HEK293 (cell line): ENCODE data around the gene NDUFA8.

ENCODE experiments used
- CTCF ChIA-PET: fragments of 350-600 bp; formaldehyde crosslinking; extraction: SDS; loops from one replicate; lab custom pipeline; 2021; ENCODE audit warnings: antibody characterized with exemption; lab: Yijun Ruan, JAX
- POLR2A ChIA-PET: fragments of 300-600 bp; formaldehyde crosslinking; extraction: SDS; loops from one replicate; lab custom pipeline; 2020; ENCODE audit warnings: antibody characterized with exemption, inconsistent platforms; lab: Yijun Ruan, JAX
- H3K27ac ChIP-seq: fragments of 200-500 bp; sonication (Bioruptor generic); 2 replicates; pipeline ENCODE4 v1.5.1; 2014; ENCODE audit warnings: low read depth, low read length, control low read depth, inconsistent platforms; ENCODE audit errors: extremely low read depth
- H3K36me3 ChIP-seq, 2 experiments: fragments of 200-500 bp in 1 of 2; sonication (Bioruptor generic) in 1 of 2; 1 replicate in 1 of 2; 2 replicates in 1 of 2; pipeline ENCODE4 v1.5.1; 2014 to 2017; ENCODE audit warnings: inconsistent platforms in 2 of 2, low read length in 2 of 2; ENCODE audit not compliant: control insufficient read depth in 2 of 2, insufficient read depth in 1 of 2
- H3K4me1 ChIP-seq: fragments of 200-500 bp; sonication (Bioruptor generic); 2 replicates; pipeline ENCODE4 v1.5.1; 2014; ENCODE audit warnings: mild to moderate bottlenecking, low read length, inconsistent platforms; ENCODE audit not compliant: control insufficient read depth, insufficient read depth
- H3K4me3 ChIP-seq: 2 replicates; pipeline ENCODE4 v1.5.1; 2011; ENCODE audit warnings: low read depth, mild to moderate bottlenecking, control low read depth, low read length, moderate library complexity
- H3K9me3 ChIP-seq: fragments of 200-500 bp; sonication (Bioruptor generic); 2 replicates; pipeline ENCODE4 v1.5.1; 2014; ENCODE audit warnings: low read depth, low read length, inconsistent platforms; ENCODE audit not compliant: control insufficient read depth, insufficient read depth
- GLI2 ChIP-seq: fragments of 450-650 bp; formaldehyde crosslinking; IDR thresholded peaks from 2 replicates; pipeline ENCODE4; 2017; ENCODE audit warnings: missing biosample characterization, missing genetic modification characterization, low read depth, borderline replicate concordance
- SCRT1 ChIP-seq: fragments of 450-650 bp; formaldehyde crosslinking; IDR thresholded peaks from 2 replicates; pipeline ENCODE4 v1.5.1; 2016; ENCODE audit warnings: missing biosample characterization, missing genetic modification characterization, borderline replicate concordance
- SP7 ChIP-seq: fragments of 450-650 bp; formaldehyde crosslinking; IDR thresholded peaks from 2 replicates; pipeline ENCODE4 v1.5.1; 2016; ENCODE audit warnings: missing biosample characterization, missing genetic modification characterization
- ZBTB7A ChIP-seq: fragments of 450-650 bp; formaldehyde crosslinking; IDR thresholded peaks from 2 replicates; pipeline ENCODE4 v1.5.1; 2016; ENCODE audit warnings: low read depth, missing biosample characterization, missing genetic modification characterization
- ZNF121 ChIP-seq: fragments of 450-650 bp; formaldehyde crosslinking; IDR thresholded peaks from 2 replicates; pipeline ENCODE4 v1.5.1; 2016; ENCODE audit warnings: missing biosample characterization, missing genetic modification characterization
- ZNF174 ChIP-seq: fragments of 450-650 bp; formaldehyde crosslinking; IDR thresholded peaks from 2 replicates; pipeline ENCODE4 v1.5.0; 2017; ENCODE audit warnings: missing biosample characterization, mild to moderate bottlenecking, missing genetic modification characterization
- ZNF530 ChIP-seq: fragments of 450-650 bp; formaldehyde crosslinking; IDR thresholded peaks from 2 replicates; pipeline ENCODE4 v1.5.1; 2016; ENCODE audit warnings: low read depth, missing biosample characterization, missing genetic modification characterization
- ZNF549 ChIP-seq: fragments of 450-650 bp; IDR thresholded peaks from 2 replicates; pipeline ENCODE4 v1.5.1; 2018; ENCODE audit warnings: missing biosample characterization, missing genetic modification characterization, mild to moderate bottlenecking, inconsistent platforms, moderate library complexity
- ZNF600 ChIP-seq: fragments of 450-650 bp; formaldehyde crosslinking; IDR thresholded peaks from 2 replicates; pipeline ENCODE4 v1.5.1; 2016; ENCODE audit warnings: missing biosample characterization, missing genetic modification characterization
- ZNF626 ChIP-seq: fragments of 450-650 bp; sonication (Bioruptor Pico); formaldehyde crosslinking; IDR thresholded peaks from 2 replicates; pipeline ENCODE4 v1.5.1; 2018; ENCODE audit warnings: missing biosample characterization, missing genetic modification characterization, inconsistent platforms
- TF ChIP-seq, protein P1 (sequence below): fragments of 450-650 bp; formaldehyde crosslinking; IDR thresholded peaks from 2 replicates; pipeline ENCODE4 v1.5.1; 2016; ENCODE audit warnings: missing biosample characterization, missing genetic modification characterization, borderline replicate concordance
- TF ChIP-seq, protein P2 (sequence below): fragments of 450-650 bp; formaldehyde crosslinking; IDR thresholded peaks from 2 replicates; pipeline ENCODE4 v1.5.1; 2016; ENCODE audit warnings: missing biosample characterization, missing genetic modification characterization
- TF ChIP-seq, protein P3 (sequence below): fragments of 450-650 bp; formaldehyde crosslinking; conservative IDR thresholded peaks from 2 replicates; pipeline ENCODE4 v1.5.1; 2016; ENCODE audit warnings: low read depth, missing biosample characterization, missing genetic modification characterization

Gene NDUFA8

DNA sequence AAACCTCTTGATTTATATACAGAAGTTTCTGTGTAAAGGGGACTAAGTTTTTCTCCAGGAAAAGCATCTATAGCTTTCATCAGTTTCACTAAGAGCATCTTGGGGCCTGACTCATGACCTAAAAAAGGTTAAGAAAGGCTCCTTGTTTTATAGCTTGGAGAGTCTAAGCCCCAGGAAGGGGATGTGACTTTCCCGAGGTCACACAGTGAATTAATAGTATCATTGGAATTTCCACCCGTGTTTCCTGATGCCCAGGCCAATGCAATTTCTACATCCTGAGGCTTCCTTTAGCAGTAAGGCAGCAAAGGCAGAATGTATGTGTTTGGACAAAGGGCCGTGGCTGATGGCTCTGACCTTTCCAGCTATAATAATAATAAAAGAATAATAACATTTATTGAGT lies 8.8 kb upstream of the NDUFA8 start:
- POLR2A ChIA-PET, result no interaction called here
- no peaks in the 10 kb centered on the region for H3K36me3 ChIP-seq
- H3K4me1 ChIP-seq, result no peaks in the 10 kb centered on the region
- no peaks in the 10 kb centered on the region for H3K9me3 ChIP-seq
- CTCF ChIA-PET, result interaction anchor here (1.0 kb wide), 1 partner anchor 14 kb away, joined by 3 read pairs; no protein-coding TSS in a partner anchor
- no peak overlapping the region for H3K27ac ChIP-seq
- no peak overlapping the region for H3K4me3 ChIP-seq
- no peak for TF ChIP-seq SCRT1 (tag by site-specific recombination)
- no peak for TF ChIP-seq ZNF549 (tag by site-specific recombination)
- TF ChIP-seq GLI2 (tag by site-specific recombination), result no peak
- no peak for TF ChIP-seq ZNF174 (tag by site-specific recombination)
- no peak for TF ChIP-seq ZNF121 (tag by site-specific recombination)
- TF ChIP-seq, protein P1, sequence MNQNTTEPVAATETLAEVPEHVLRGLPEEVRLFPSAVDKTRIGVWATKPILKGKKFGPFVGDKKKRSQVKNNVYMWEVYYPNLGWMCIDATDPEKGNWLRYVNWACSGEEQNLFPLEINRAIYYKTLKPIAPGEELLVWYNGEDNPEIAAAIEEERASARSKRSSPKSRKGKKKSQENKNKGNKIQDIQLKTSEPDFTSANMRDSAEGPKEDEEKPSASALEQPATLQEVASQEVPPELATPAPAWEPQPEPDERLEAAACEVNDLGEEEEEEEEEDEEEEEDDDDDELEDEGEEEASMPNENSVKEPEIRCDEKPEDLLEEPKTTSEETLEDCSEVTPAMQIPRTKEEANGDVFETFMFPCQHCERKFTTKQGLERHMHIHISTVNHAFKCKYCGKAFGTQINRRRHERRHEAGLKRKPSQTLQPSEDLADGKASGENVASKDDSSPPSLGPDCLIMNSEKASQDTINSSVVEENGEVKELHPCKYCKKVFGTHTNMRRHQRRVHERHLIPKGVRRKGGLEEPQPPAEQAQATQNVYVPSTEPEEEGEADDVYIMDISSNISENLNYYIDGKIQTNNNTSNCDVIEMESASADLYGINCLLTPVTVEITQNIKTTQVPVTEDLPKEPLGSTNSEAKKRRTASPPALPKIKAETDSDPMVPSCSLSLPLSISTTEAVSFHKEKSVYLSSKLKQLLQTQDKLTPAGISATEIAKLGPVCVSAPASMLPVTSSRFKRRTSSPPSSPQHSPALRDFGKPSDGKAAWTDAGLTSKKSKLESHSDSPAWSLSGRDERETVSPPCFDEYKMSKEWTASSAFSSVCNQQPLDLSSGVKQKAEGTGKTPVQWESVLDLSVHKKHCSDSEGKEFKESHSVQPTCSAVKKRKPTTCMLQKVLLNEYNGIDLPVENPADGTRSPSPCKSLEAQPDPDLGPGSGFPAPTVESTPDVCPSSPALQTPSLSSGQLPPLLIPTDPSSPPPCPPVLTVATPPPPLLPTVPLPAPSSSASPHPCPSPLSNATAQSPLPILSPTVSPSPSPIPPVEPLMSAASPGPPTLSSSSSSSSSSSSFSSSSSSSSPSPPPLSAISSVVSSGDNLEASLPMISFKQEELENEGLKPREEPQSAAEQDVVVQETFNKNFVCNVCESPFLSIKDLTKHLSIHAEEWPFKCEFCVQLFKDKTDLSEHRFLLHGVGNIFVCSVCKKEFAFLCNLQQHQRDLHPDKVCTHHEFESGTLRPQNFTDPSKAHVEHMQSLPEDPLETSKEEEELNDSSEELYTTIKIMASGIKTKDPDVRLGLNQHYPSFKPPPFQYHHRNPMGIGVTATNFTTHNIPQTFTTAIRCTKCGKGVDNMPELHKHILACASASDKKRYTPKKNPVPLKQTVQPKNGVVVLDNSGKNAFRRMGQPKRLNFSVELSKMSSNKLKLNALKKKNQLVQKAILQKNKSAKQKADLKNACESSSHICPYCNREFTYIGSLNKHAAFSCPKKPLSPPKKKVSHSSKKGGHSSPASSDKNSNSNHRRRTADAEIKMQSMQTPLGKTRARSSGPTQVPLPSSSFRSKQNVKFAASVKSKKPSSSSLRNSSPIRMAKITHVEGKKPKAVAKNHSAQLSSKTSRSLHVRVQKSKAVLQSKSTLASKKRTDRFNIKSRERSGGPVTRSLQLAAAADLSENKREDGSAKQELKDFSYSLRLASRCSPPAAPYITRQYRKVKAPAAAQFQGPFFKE (tag by site-specific recombination), result no peak
- TF ChIP-seq ZBTB7A (tag by site-specific recombination), result no peak
- TF ChIP-seq, protein P2, sequence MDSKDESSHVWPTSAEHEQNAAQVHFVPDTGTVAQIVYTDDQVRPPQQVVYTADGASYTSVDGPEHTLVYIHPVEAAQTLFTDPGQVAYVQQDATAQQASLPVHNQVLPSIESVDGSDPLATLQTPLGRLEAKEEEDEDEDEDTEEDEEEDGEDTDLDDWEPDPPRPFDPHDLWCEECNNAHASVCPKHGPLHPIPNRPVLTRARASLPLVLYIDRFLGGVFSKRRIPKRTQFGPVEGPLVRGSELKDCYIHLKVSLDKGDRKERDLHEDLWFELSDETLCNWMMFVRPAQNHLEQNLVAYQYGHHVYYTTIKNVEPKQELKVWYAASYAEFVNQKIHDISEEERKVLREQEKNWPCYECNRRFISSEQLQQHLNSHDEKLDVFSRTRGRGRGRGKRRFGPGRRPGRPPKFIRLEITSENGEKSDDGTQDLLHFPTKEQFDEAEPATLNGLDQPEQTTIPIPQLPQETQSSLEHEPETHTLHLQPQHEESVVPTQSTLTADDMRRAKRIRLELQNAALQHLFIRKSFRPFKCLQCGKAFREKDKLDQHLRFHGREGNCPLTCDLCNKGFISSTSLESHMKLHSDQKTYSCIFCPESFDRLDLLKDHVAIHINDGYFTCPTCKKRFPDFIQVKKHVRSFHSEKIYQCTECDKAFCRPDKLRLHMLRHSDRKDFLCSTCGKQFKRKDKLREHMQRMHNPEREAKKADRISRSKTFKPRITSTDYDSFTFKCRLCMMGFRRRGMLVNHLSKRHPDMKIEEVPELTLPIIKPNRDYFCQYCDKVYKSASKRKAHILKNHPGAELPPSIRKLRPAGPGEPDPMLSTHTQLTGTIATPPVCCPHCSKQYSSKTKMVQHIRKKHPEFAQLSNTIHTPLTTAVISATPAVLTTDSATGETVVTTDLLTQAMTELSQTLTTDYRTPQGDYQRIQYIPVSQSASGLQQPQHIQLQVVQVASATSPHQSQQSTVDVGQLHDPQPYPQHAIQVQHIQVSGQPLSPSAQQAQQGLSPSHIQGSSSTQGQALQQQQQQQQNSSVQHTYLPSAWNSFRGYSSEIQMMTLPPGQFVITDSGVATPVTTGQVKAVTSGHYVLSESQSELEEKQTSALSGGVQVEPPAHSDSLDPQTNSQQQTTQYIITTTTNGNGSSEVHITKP (tag by site-specific recombination), result no peak
- TF ChIP-seq ZNF626 (tag by site-specific recombination), result no peak
- TF ChIP-seq, protein P3, sequence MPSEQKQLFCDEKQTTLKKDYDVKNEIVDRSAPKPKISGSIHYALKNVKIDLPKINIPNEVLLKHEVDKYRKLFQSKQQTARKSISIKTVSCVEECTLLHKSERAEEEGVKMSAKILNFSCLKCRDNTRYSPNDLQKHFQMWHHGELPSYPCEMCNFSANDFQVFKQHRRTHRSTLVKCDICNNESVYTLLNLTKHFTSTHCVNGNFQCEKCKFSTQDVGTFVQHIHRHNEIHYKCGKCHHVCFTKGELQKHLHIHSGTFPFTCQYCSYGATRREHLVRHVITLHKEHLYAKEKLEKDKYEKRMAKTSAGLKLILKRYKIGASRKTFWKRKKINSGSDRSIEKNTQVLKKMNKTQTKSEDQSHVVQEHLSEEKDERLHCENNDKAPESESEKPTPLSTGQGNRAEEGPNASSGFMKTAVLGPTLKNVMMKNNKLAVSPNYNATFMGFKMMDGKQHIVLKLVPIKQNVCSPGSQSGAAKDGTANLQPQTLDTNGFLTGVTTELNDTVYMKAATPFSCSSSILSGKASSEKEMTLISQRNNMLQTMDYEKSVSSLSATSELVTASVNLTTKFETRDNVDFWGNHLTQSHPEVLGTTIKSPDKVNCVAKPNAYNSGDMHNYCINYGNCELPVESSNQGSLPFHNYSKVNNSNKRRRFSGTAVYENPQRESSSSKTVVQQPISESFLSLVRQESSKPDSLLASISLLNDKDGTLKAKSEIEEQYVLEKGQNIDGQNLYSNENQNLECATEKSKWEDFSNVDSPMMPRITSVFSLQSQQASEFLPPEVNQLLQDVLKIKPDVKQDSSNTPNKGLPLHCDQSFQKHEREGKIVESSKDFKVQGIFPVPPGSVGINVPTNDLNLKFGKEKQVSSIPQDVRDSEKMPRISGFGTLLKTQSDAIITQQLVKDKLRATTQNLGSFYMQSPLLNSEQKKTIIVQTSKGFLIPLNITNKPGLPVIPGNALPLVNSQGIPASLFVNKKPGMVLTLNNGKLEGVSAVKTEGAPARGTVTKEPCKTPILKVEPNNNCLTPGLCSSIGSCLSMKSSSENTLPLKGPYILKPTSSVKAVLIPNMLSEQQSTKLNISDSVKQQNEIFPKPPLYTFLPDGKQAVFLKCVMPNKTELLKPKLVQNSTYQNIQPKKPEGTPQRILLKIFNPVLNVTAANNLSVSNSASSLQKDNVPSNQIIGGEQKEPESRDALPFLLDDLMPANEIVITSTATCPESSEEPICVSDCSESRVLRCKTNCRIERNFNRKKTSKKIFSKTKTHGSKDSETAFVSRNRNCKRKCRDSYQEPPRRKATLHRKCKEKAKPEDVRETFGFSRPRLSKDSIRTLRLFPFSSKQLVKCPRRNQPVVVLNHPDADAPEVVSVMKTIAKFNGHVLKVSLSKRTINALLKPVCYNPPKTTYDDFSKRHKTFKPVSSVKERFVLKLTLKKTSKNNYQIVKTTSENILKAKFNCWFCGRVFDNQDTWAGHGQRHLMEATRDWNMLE, result no peak
- no peak for TF ChIP-seq ZNF530 (tag by site-specific recombination)
- TF ChIP-seq SP7 (tag by site-specific recombination), result no peak
- no peak for TF ChIP-seq ZNF600
